ENCODE measurements around the gene ZNF385D.

- no peak for TF ChIP-seq POLR2A (IDR thresholded peaks at IDR 0.05)
- no peak for TF ChIP-seq CTCF (IDR thresholded peaks at IDR 0.05)
These were observed 218.0 kb downstream of the ZNF385D start for GRCh38 chr3:21533002-21533401.

Measured in uterus (tissue), 2 donors.